Stimulated activated CD4-positive, alpha-beta T cell treated with anti-CD3 and anti-CD28 coated beads, Interleukin-15, amount 100 ng/mL, for 48 hours (primary cell): Measurements from ENCODE around the gene FAS.

Experiments
- DNase-seq, 2 donors: peaks; one replicate each; pipeline ENCODE4 v3.0.0-alpha.2; 2020; ENCODE audit warnings: low read depth in 2 of 2

The FAS gene

GRCh38 chr10:88990384-88991160 lies at the start of gene FAS:
TSS of gene FAS (plus strand) at chr10:88990798. CDS start at chr10:88990877, 79 bp downstream.
- DNase-seq: peak; percentile 66 to 73

GRCh38 chr10:88941026-88941425 lies 49.6 kb upstream of the FAS start:
- no peak for DNase-seq

- DNase-seq: no peak
Measured at GRCh38 chr10:88943778-88944177, 46.8 kb upstream of the FAS start.

GRCh38 chr10:88944813-88945212 lies 45.8 kb upstream of the FAS start:
- no peak for DNase-seq

GRCh38 chr10:88946200-88946599 lies 44.4 kb upstream of the FAS start:
- DNase-seq: no peak

- DNase-seq: no peak
Measured at GRCh38 chr10:88946965-88947590, 43.5 kb upstream of the FAS start.

- no peak for DNase-seq
Measured at GRCh38 chr10:88949051-88949450, 41.5 kb upstream of the FAS start.

- no peak for DNase-seq
Measured at GRCh38 chr10:88949912-88950837, 40.4 kb upstream of the FAS start.

GRCh38 chr10:88952647-88953111 lies 37.9 kb upstream of the FAS start, which contains the start of gene ACTA2:
TSS of gene ACTA2 (minus strand) at chr10:88952773. CDS start at chr10:88948930, 3,843 bp downstream.
- DNase-seq: no peak

GRCh38 chr10:88953662-88954061 lies 36.9 kb upstream of the FAS start:
- DNase-seq: no peak

- no peak for DNase-seq
Measured at GRCh38 chr10:88954458-88955083, 36.0 kb upstream of the FAS start.

GRCh38 chr10:88957381-88957780 lies 33.2 kb upstream of the FAS start:
- DNase-seq: no peak

- DNase-seq: no peak
Measured at GRCh38 chr10:88958721-88959120, 31.9 kb upstream of the FAS start.

GRCh38 chr10:88960802-88961201 lies 29.8 kb upstream of the FAS start:
- no peak for DNase-seq

- DNase-seq: no peak
Measured at GRCh38 chr10:88961266-88961665, 29.3 kb upstream of the FAS start.

- no peak for DNase-seq
Measured at GRCh38 chr10:88962336-88962735, 28.3 kb upstream of the FAS start.

GRCh38 chr10:88963318-88963717 lies 27.3 kb upstream of the FAS start:
- DNase-seq: no peak

- no peak for DNase-seq
Measured at GRCh38 chr10:88964360-88964759, 26.2 kb upstream of the FAS start.

GRCh38 chr10:88964869-88965415 lies 25.7 kb upstream of the FAS start:
- DNase-seq: no peak

- no peak for DNase-seq
Measured at GRCh38 chr10:88966797-88967196, 23.8 kb upstream of the FAS start.

- no peak for DNase-seq
Measured at GRCh38 chr10:88968391-88968790, 22.2 kb upstream of the FAS start.
